HG02973 (cell line): ENCODE measurements around the gene APC.
A peak's percentile ranks its signal among the peaks of the same experiment; 100 is the strongest.

Experiments used
- ATAC-seq: cut with Tn5 transposase; IDR thresholded peaks from one replicate; pipeline ENCODE4 v1.9.1; 2021; ENCODE audit warnings: moderate library complexity; ENCODE audit not compliant: unreplicated experiment

Gene APC

GRCh38 chr5:112737463-112738190 is at the start of gene APC:
Gene APC, plus strand, starts transcription at chr5:112737885. Its CDS starts 17,006 bp downstream, at chr5:112754891.
- ATAC-seq, result peak; percentile 100

GRCh38 chr5:112689155-112689909 is 48.4 kb upstream of the APC start:
- no peak for ATAC-seq

GRCh38 chr5:112690605-112691338 is 46.9 kb upstream of the APC start:
- ATAC-seq, result no peak

GRCh38 chr5:112691339-112691680 is 46.4 kb upstream of the APC start:
- no peak for ATAC-seq

GRCh38 chr5:112691758-112692157 is 45.9 kb upstream of the APC start:
- no peak for ATAC-seq

GRCh38 chr5:112692472-112692871 is 45.2 kb upstream of the APC start:
- no peak for ATAC-seq

GRCh38 chr5:112693301-112693700 is 44.4 kb upstream of the APC start:
- no peak for ATAC-seq

GRCh38 chr5:112694853-112695709 is 42.6 kb upstream of the APC start:
- ATAC-seq, result no peak

GRCh38 chr5:112696786-112697185 is 40.9 kb upstream of the APC start:
- no peak for ATAC-seq

- ATAC-seq, result no peak
Observed at GRCh38 chr5:112697322-112697721, 40.4 kb upstream of the APC start.

- no peak for ATAC-seq
Observed at GRCh38 chr5:112697833-112698232, 39.9 kb upstream of the APC start.

- no peak for ATAC-seq
Observed at GRCh38 chr5:112703866-112704820, 33.5 kb upstream of the APC start.

GRCh38 chr5:112706446-112707016 is 31.2 kb upstream of the APC start:
- no peak for ATAC-seq

GRCh38 chr5:112707187-112708102 is 30.2 kb upstream of the APC start:
- ATAC-seq, result peak; percentile 84

GRCh38 chr5:112708103-112708622 is 29.5 kb upstream of the APC start:
- no peak for ATAC-seq

- ATAC-seq, result no peak
Observed at GRCh38 chr5:112709416-112709815, 28.3 kb upstream of the APC start.

GRCh38 chr5:112710896-112711295 is 26.8 kb upstream of the APC start:
- no peak for ATAC-seq

GRCh38 chr5:112711436-112711835 is 26.2 kb upstream of the APC start:
- no peak for ATAC-seq
